H1 (cell line): ENCODE data around the gene CHFR. TPM values are rescaled to one million over a fixed set of nuclear protein-coding genes. Genes with fewer than 3 reads are reported as not detected.

ENCODE experiments used
- CTCF ChIA-PET: fragments of 300-600 bp; sonication (Branson Sonifier 250); formaldehyde crosslinking; loops from one replicate; lab custom pipeline; 2021; ENCODE audit not compliant: partially characterized antibody; lab: Charles Lee
- POLR2A ChIA-PET: fragments of 300-600 bp; sonication (Branson Sonifier 250); formaldehyde crosslinking; loops from one replicate; lab custom pipeline; 2021; ENCODE audit warnings: inconsistent platforms; ENCODE audit not compliant: partially characterized antibody; lab: Charles Lee
- DNase-seq, 2 experiments: peaks; one replicate each; pipeline versions ENCODE4 v3.0.0 to v3.0.0-alpha.2; 2010 to 2022; ENCODE audit warnings: low spot score in 2 of 2, low read depth in 1 of 2, mixed read lengths in 1 of 2
- FAIRE-seq: peaks from 2 replicates; lab custom pipeline; 2011; peaks lifted over from hg19 to GRCh38; lab: Jason Lieb, UNC
- H2AFZ ChIP-seq: 2 replicates; pipeline ENCODE4 v1.8.1; 2012; ENCODE audit warnings: low read length, inconsistent platforms
- H2AK5ac ChIP-seq: 2 replicates; pipeline ENCODE4 v1.6.1; 2013; ENCODE audit warnings: low read depth, low read length
- H2BK120ac ChIP-seq: replicated peaks from 2 replicates; pipeline ENCODE3; 2013; ENCODE audit warnings: low read depth, low read length, inconsistent platforms
- H2BK12ac ChIP-seq: 2 replicates; pipeline ENCODE4 v1.6.1; 2013; ENCODE audit warnings: low read depth, low read length
- H2BK15ac ChIP-seq: 2 replicates; pipeline ENCODE4 v1.6.1; 2013; ENCODE audit warnings: low read length
- H2BK20ac ChIP-seq: 2 replicates; pipeline ENCODE4 v1.6.1; 2013; ENCODE audit warnings: low read length
- H2BK5ac ChIP-seq: 2 replicates; pipeline ENCODE4 v1.6.1; 2013; ENCODE audit warnings: low read depth, low read length
- H3K14ac ChIP-seq: 2 replicates; pipeline ENCODE4 v1.6.1; 2013; ENCODE audit warnings: inconsistent platforms; ENCODE audit not compliant: insufficient read length
- H3K18ac ChIP-seq: 2 replicates; pipeline ENCODE4 v1.6.1; 2013; ENCODE audit warnings: low read length; ENCODE audit errors: extremely low read depth
- H3K23ac ChIP-seq: 2 replicates; pipeline ENCODE4 v1.6.1; 2013; ENCODE audit warnings: inconsistent platforms; ENCODE audit not compliant: insufficient read length
- H3K23me2 ChIP-seq: 2 replicates; pipeline ENCODE4 v1.6.1; 2013; ENCODE audit warnings: low read depth, low read length
- H3K27ac ChIP-seq: 2 replicates; pipeline ENCODE4 v1.6.1; 2011; ENCODE audit warnings: low read depth, low read length, inconsistent platforms
- H3K27me3 ChIP-seq, 4 experiments: replicated peaks in 1 of 4; 1 replicate in 1 of 4; 2 replicates in 3 of 4; pipeline versions ENCODE4 v1.6.1 to v1.8.1; 2011 to 2013; ENCODE audit warnings: low read length in 3 of 4, mild to moderate bottlenecking in 3 of 4, inconsistent platforms in 2 of 4, mixed read lengths in 2 of 4, moderate library complexity in 1 of 4; ENCODE audit not compliant: control insufficient read depth in 3 of 4, insufficient read depth in 3 of 4; ENCODE audit errors: extremely low read depth in 1 of 4
- H3K36me3 ChIP-seq, 4 experiments: 2 replicates each; pipeline versions ENCODE4 v1.6.1 to v1.8.1; 2011 to 2013; ENCODE audit warnings: mild to moderate bottlenecking in 4 of 4, low read length in 3 of 4, moderate library complexity in 2 of 4, control low read depth in 1 of 4, inconsistent platforms in 1 of 4; ENCODE audit not compliant: insufficient read depth in 4 of 4, control insufficient read depth in 2 of 4
- H3K4ac ChIP-seq: replicated peaks from 2 replicates; pipeline ENCODE3; 2013; ENCODE audit warnings: low read length, low read depth, mixed read lengths, inconsistent platforms; ENCODE audit not compliant: insufficient read length
- H3K4me1 ChIP-seq, 4 experiments: replicated peaks in 1 of 4; 1 replicate in 1 of 4; 2 replicates in 3 of 4; pipeline versions ENCODE4 v1.6.1 to v1.8.1; 2011 to 2013; ENCODE audit warnings: low read length in 3 of 4, inconsistent platforms in 2 of 4, mixed read lengths in 1 of 4; ENCODE audit not compliant: insufficient read depth in 4 of 4, control insufficient read depth in 3 of 4
- H3K4me2 ChIP-seq, 2 experiments: 2 replicates each; pipeline versions ENCODE4 v1.6.1 to v1.8.1; 2011 to 2013; ENCODE audit warnings: low read depth in 2 of 2, low read length in 2 of 2, control low read depth in 1 of 2, inconsistent platforms in 1 of 2, mild to moderate bottlenecking in 1 of 2; ENCODE audit not compliant: insufficient read depth in 1 of 2
- H3K4me3 ChIP-seq, 4 experiments: fragments of 200-600, 300-600 bp in 1 of 4; sonication (generic), shearing (Covaris generic), sonication (Bioruptor Twin) in 1 of 4; 2 replicates each; pipeline versions ENCODE4 v1.5.1 to v1.8.1; 2011 to 2016; ENCODE audit warnings: low read length in 4 of 4, low read depth in 3 of 4, control low read depth in 2 of 4, inconsistent platforms in 2 of 4, mild to moderate bottlenecking in 2 of 4, mixed read lengths in 1 of 4, moderate library complexity in 1 of 4; ENCODE audit not compliant: insufficient read depth in 2 of 4; ENCODE audit errors: extremely low read depth in 1 of 4
- H3K56ac ChIP-seq: replicated peaks from 2 replicates; pipeline ENCODE3; 2013; ENCODE audit warnings: low read depth, mild to moderate bottlenecking, mixed read lengths, low read length, inconsistent platforms; ENCODE audit not compliant: insufficient read length
- H3K79me1 ChIP-seq: 2 replicates; pipeline ENCODE4 v1.6.1; 2013; ENCODE audit warnings: low read depth, low read length, control low read depth
- H3K79me2 ChIP-seq, 2 experiments: 2 replicates each; pipeline versions ENCODE4 v1.6.1 to v1.8.1; 2012 to 2013; ENCODE audit warnings: low read length in 2 of 2, mild to moderate bottlenecking in 2 of 2, inconsistent platforms in 1 of 2; ENCODE audit not compliant: insufficient read depth in 2 of 2, control insufficient read depth in 1 of 2
- H3K9ac ChIP-seq, 4 experiments: replicated peaks in 1 of 4; 1 replicate in 1 of 4; 2 replicates in 3 of 4; pipeline versions ENCODE4 v1.6.1 to v1.8.1; 2011 to 2013; ENCODE audit warnings: low read depth in 3 of 4, low read length in 3 of 4, control low read depth in 2 of 4, mild to moderate bottlenecking in 2 of 4, moderate library complexity in 2 of 4, inconsistent platforms in 1 of 4; ENCODE audit errors: extremely low read depth in 1 of 4
- H3K9me3 ChIP-seq, 2 experiments: 2 replicates each; pipeline versions ENCODE4 v1.6.1 to v1.8.1; 2012 to 2013; ENCODE audit warnings: mild to moderate bottlenecking in 2 of 2, moderate library complexity in 2 of 2, control low read depth in 1 of 2, inconsistent platforms in 1 of 2, low read depth in 1 of 2, low read length in 1 of 2, mixed read lengths in 1 of 2; ENCODE audit not compliant: insufficient read depth in 2 of 2
- H4K20me1 ChIP-seq, 2 experiments: replicated peaks in 1 of 2; 2 replicates each; pipeline versions ENCODE3 to v1.8.1; 2011 to 2013; ENCODE audit warnings: inconsistent platforms in 2 of 2, low read length in 2 of 2, mild to moderate bottlenecking in 1 of 2; ENCODE audit not compliant: insufficient read depth in 2 of 2, control insufficient read depth in 1 of 2
- H4K5ac ChIP-seq: 2 replicates; pipeline ENCODE4 v1.6.1; 2013; ENCODE audit warnings: low read length, low read depth, mixed read lengths, inconsistent platforms; ENCODE audit not compliant: insufficient read length
- H4K8ac ChIP-seq: 2 replicates; pipeline ENCODE4 v1.8.0; 2013; ENCODE audit warnings: mild to moderate bottlenecking, moderate library complexity, low read length, inconsistent platforms; ENCODE audit not compliant: insufficient read depth; ENCODE audit errors: extremely low read depth
- H4K91ac ChIP-seq: replicated peaks from 2 replicates; pipeline ENCODE3; 2013; ENCODE audit warnings: low read length, mixed read lengths, inconsistent platforms; ENCODE audit not compliant: insufficient read length
- BACH1 ChIP-seq: IDR thresholded peaks from 2 replicates; pipeline ENCODE4 v1.6.1; 2012; ENCODE audit warnings: low read length, improper control_type of control experiment
- CBX8 ChIP-seq: fragments of 300-800, 300-1000 bp; sonication (generic); IDR thresholded peaks from 2 replicates; pipeline ENCODE4 v1.7.1; 2016; ENCODE audit warnings: low read depth, low read length, borderline replicate concordance
- CHD2 ChIP-seq: IDR thresholded peaks from 2 replicates; pipeline ENCODE4 v1.6.1; 2012; ENCODE audit warnings: low read length, improper control_type of control experiment
- CTBP2 ChIP-seq: IDR thresholded peaks from 2 replicates; pipeline ENCODE4 v1.7.0; 2011; ENCODE audit warnings: borderline replicate concordance, mild to moderate bottlenecking, moderate library complexity, mixed read lengths, low read length; ENCODE audit not compliant: insufficient read depth, insufficient read length
- FOSL1 ChIP-seq: IDR thresholded peaks from 2 replicates; pipeline ENCODE4 v1.6.1; 2011; ENCODE audit warnings: mild to moderate bottlenecking, low read depth, low read length, moderate library complexity; ENCODE audit not compliant: insufficient read depth
- MAFK ChIP-seq: IDR thresholded peaks from 2 replicates; pipeline ENCODE4 v1.6.1; 2012; ENCODE audit warnings: low read depth, mild to moderate bottlenecking, improper control_type of control experiment, low read length
- MAX ChIP-seq: IDR thresholded peaks from 2 replicates; pipeline ENCODE4 v1.6.1; 2012; ENCODE audit warnings: inconsistent platforms
- NRF1 ChIP-seq: IDR thresholded peaks from 2 replicates; pipeline ENCODE4 v1.6.1; 2011; ENCODE audit warnings: mild to moderate bottlenecking, low read depth, low read length, improper control_type of control experiment
- PHF8 ChIP-seq: fragments of 200-600 bp; sonication (generic); conservative IDR thresholded peaks from 2 replicates; pipeline ENCODE4 v1.7.1; 2012; ENCODE audit warnings: low read depth, mild to moderate bottlenecking, inconsistent platforms, low read length, moderate library complexity
- SP1 ChIP-seq: IDR thresholded peaks from 2 replicates; pipeline ENCODE4 v1.6.1; 2011; ENCODE audit warnings: low read depth, low read length
- SRF ChIP-seq: IDR thresholded peaks from 2 replicates; pipeline ENCODE4 v1.6.1; 2011; ENCODE audit warnings: mild to moderate bottlenecking, low read depth, low read length, moderate library complexity
- SUZ12 ChIP-seq: fragments of 200-600 bp; sonication (generic); IDR thresholded peaks from 2 replicates; pipeline ENCODE4 v1.6.1; 2012; ENCODE audit warnings: mild to moderate bottlenecking, inconsistent platforms, low read length, moderate library complexity, mixed read lengths
- USF2 ChIP-seq: IDR thresholded peaks from 2 replicates; pipeline ENCODE4 v1.6.1; 2011; ENCODE audit warnings: low read length, improper control_type of control experiment
- WGBS, 2 experiments: shearing (Covaris generic) in 1 of 2; methylation state at CpG; one replicate each; pipeline versions ENCODE4 v1.1.6 to v1.1.7; 2013 to 2015; ENCODE audit warnings: low lambda C conversion rate in 2 of 2, mixed read lengths in 2 of 2, inconsistent platforms in 1 of 2, low coverage in 1 of 2, missing lambda C conversion rate in 1 of 2; ENCODE audit not compliant: insufficient replicate concordance in 2 of 2, insufficient coverage in 1 of 2, insufficient read length in 1 of 2; ENCODE audit errors: extremely low coverage in 1 of 2, missing lambda C conversion rate in 1 of 2; 5-methylcytosine and 5-hydroxymethylcytosine counted together
- polyA plus RNA-seq, 7 experiments: library from polyadenylated mRNA; depleted of rRNA in 3 of 7; stranded (reverse) in 5 of 7; unstranded in 2 of 7; fragments of >200 nt in 5 of 7; fragments of 200-250 nt in 2 of 7; gene quantifications; 1 replicate in 5 of 7; 2 replicates in 1 of 7; 4 replicates in 1 of 7; pipeline versions ENCODE4 v1.2.1 to v1.2.3, GENCODE V29; 2011 to 2013; ENCODE audit warnings: missing spikeins in 2 of 7, mixed read lengths in 2 of 7
- total RNA-seq: library from RNA; stranded (reverse); fragmentation: NEBNext Ultra II Directional; extraction: Animal tissue kit (Norgen Biotek cat#: 25700); gene quantifications from 2 replicates; pipeline ENCODE4 v1.2.1, GENCODE V29; 2021

The CHFR gene
- total and polyA plus RNA-seq, 2 of the 8 experiments (the other 6 are each of a cell fraction or from before 2014, with no cell fraction given), result 31.4 to 44.6 TPM

GRCh38 chr12:132824053-132824452 is 63.4 kb downstream of the CHFR start:
- H3K56ac ChIP-seq, result no peak overlapping the region
- H3K9me3 ChIP-seq, result no peaks in the 10 kb centered on the region
- no peak overlapping the region for H3K18ac ChIP-seq
- peaks cover 0 to 4% (median under 1%) of the 10 kb centered on the region in 4 experiments; a peak in 1 of 7 replicates for H3K4me1 ChIP-seq
- peaks cover 0 to 16% of the 10 kb centered on the region in 2 experiments for H4K20me1 ChIP-seq
- FAIRE-seq (no peak), DNase-seq (no peak)
- no peak overlapping the region for H3K27ac ChIP-seq
- no peak overlapping the region for H2AFZ ChIP-seq
- no peaks in the 10 kb centered on the region for H3K27me3 ChIP-seq
- CTCF ChIA-PET, result interaction anchor here (2.7 kb wide), 1 partner anchor 81 kb away, joined by 8 read pairs; no protein-coding TSS in a partner anchor
- no peak overlapping the region for H2BK12ac ChIP-seq
- H4K91ac ChIP-seq, result no peak overlapping the region
- peaks cover 0 to 43% of the 10 kb centered on the region in 2 experiments; a peak in 3 of 4 replicates for H3K79me2 ChIP-seq
- H3K4ac ChIP-seq, result no peak overlapping the region
- H2AK5ac ChIP-seq, result no peak overlapping the region
- H3K79me1 ChIP-seq, result peaks cover 11% of the 10 kb centered on the region
- POLR2A ChIA-PET, result interaction anchor here (1.1 to 2.4 kb wide), 3 partner anchors 10 to 20 kb away, joined by 3 to 6 read pairs (median 4); no protein-coding TSS in a partner anchor
- no peak overlapping the region for H3K4me2 ChIP-seq
- H3K23ac ChIP-seq, result no peak overlapping the region
- H3K4me3 ChIP-seq, result no peak overlapping the region
- no peak overlapping the region for H3K9ac ChIP-seq
- H3K14ac ChIP-seq, result no peak overlapping the region
- no peak overlapping the region for H4K5ac ChIP-seq
- no peak for TF ChIP-seq CTBP2
- TF ChIP-seq CHD2, result no peak
- no peak for TF ChIP-seq PHF8
- no peak for TF ChIP-seq CBX8
- no peak for TF ChIP-seq FOSL1
- TF ChIP-seq SUZ12, result no peak
- TF ChIP-seq NRF1, result no peak
- no peak for TF ChIP-seq USF2
- no peak for TF ChIP-seq BACH1
- no peak for TF ChIP-seq MAFK
- TF ChIP-seq MAX, result no peak
- no peak for TF ChIP-seq SP1
- TF ChIP-seq SRF, result no peak
- H3K23me2 ChIP-seq, result peaks cover 7% of the 10 kb centered on the region; the same call in 1 of the 2 replicates
- no peak overlapping the region for H2BK20ac ChIP-seq
- no peak overlapping the region for H2BK5ac ChIP-seq
- H3K36me3 ChIP-seq, result peaks cover 9 to 21% (median 13%) of the 10 kb centered on the region in 4 experiments; a peak in 7 of 8 replicates
- H2BK120ac ChIP-seq, result no peak overlapping the region
- no peak overlapping the region for H4K8ac ChIP-seq
- WGBS, 2 experiments, result 93% methylated on average over 7 of the region's 7 CpGs; no CpG with 5 or more reads in 1 of the 2 experiments
- no peak overlapping the region for H2BK15ac ChIP-seq
